Prostate gland (tissue), 2 donors: ENCODE data around the gene ALG14.

ENCODE experiments used
- CTCF ChIP-seq, 4 experiments: fragments of 200-600 bp in 2 of 4; fragments of 450-650 bp in 2 of 4; sonication (generic) in 2 of 4; IDR thresholded peaks; 1 replicate in 3 of 4; 2 replicates in 1 of 4; pipeline ENCODE4 v1.5.1; 2016 to 2019; ENCODE audit warnings: antibody characterized with exemption in 4 of 4, mild to moderate bottlenecking in 2 of 4, moderate library complexity in 2 of 4
- POLR2A ChIP-seq: fragments of 450-650 bp; IDR thresholded peaks from one replicate; pipeline ENCODE4 v1.6.1; 2016; ENCODE audit warnings: antibody characterized with exemption, mild to moderate bottlenecking

GRCh38 chr1:95072117-95072516 is 634 bp downstream of the ALG14 start:
- TF ChIP-seq CTCF (IDR thresholded peaks at IDR 0.05) = no peak
- TF ChIP-seq POLR2A = no peak
